ENCODE results near the gene SSBP4.

Gene SSBP4

GRCh38 chr19:18440936-18441803 lies 22.0 kb downstream of the SSBP4 start:
- no peak overlapping the region for H2BK120ac ChIP-seq (ENCODE audit: insufficient read depth, low read length, poor library complexity)
- peaks cover 29 to 31% of the 10 kb centered on the region in 2 experiments for H3K36me3 ChIP-seq (ENCODE audit: control insufficient read depth in 1 of 2, insufficient read depth in 2 of 2, low read length in 2 of 2)
- H3K4me3 ChIP-seq (ENCODE audit: low read depth, low read length) = no peak overlapping the region
- no peak overlapping the region for H4K12ac ChIP-seq (ENCODE audit: low read depth, low read length)
- peaks cover 34% of the 10 kb centered on the region for H3K79me1 ChIP-seq (ENCODE audit: low read length)
- H2AFZ ChIP-seq (ENCODE audit: insufficient read depth, low read length, poor library complexity) = no peak overlapping the region
- H3K4me1 ChIP-seq (ENCODE audit: control insufficient read depth in 1 of 2, insufficient read depth in 2 of 2, low read length in 2 of 2) = peaks cover 36 to 57% of the 10 kb centered on the region in 2 experiments
- peak overlapping the region; percentile 12 for H4K91ac ChIP-seq (ENCODE audit: low read depth, low read length)
- peaks cover 2% of the 10 kb centered on the region for H3K9me3 ChIP-seq (ENCODE audit: insufficient read depth, low read depth, low read length)
- no peak overlapping the region for H4K8ac ChIP-seq (ENCODE audit: low read depth, low read length)
- peak overlapping the region; percentile 97 for H3K27ac ChIP-seq (ENCODE audit: low read depth, low read length)
- H2BK12ac ChIP-seq (ENCODE audit: low read length) = peak overlapping the region; percentile 41
- H3K23ac ChIP-seq (ENCODE audit: low read length) = no peak overlapping the region
- H3K14ac ChIP-seq (ENCODE audit: low read length) = no peak overlapping the region
- H3K4ac ChIP-seq (ENCODE audit: low read depth, low read length) = no peak overlapping the region
- peak overlapping the region; percentile 43 for H2AK5ac ChIP-seq (ENCODE audit: low read length)
- peak overlapping the region; percentile 21 for H3K18ac ChIP-seq (ENCODE audit: low read length)
- H3K9ac ChIP-seq (ENCODE audit: low read length) = no peak overlapping the region
- no CpG with 5 or more reads among the region's 23 CpGs for WGBS (ENCODE audit: extremely low coverage, insufficient coverage, insufficient read length)
- no peaks in the 10 kb centered on the region for H3K27me3 ChIP-seq (ENCODE audit: insufficient read depth, low read length)
- H2BK5ac ChIP-seq (ENCODE audit: low read depth, low read length, poor library complexity) = no peak overlapping the region
- no peak overlapping the region for H3K4me2 ChIP-seq (ENCODE audit: low read length)
- peaks cover 15% of the 10 kb centered on the region for H3K79me2 ChIP-seq (ENCODE audit: control insufficient read depth, insufficient read depth, low read length, poor library complexity)
- DNase-seq = no peak

- Histone ChIP-seq H4K12ac (ENCODE audit: low read depth, low read length) (no peak overlapping the region), H2BK5ac (ENCODE audit: low read depth, low read length, poor library complexity) (no peak overlapping the region), H3K27ac (ENCODE audit: low read depth, low read length) (no peak overlapping the region), H3K9me3 (ENCODE audit: insufficient read depth, low read depth, low read length) (peaks cover 3% of the 10 kb centered on the region), H2AFZ (ENCODE audit: insufficient read depth, low read length, poor library complexity) (no peak overlapping the region), H3K79me2 (ENCODE audit: control insufficient read depth, insufficient read depth, low read length, poor library complexity) (peaks cover 13% of the 10 kb centered on the region), H3K4me2 (ENCODE audit: low read length) (no peak overlapping the region), H3K18ac (ENCODE audit: low read length) (no peak overlapping the region), H2BK12ac (ENCODE audit: low read length) (no peak overlapping the region), H3K14ac (ENCODE audit: low read length) (no peak overlapping the region), H3K9ac (ENCODE audit: low read length) (no peak overlapping the region), H2BK120ac (ENCODE audit: insufficient read depth, low read length, poor library complexity) (no peak overlapping the region), H3K4me1 (ENCODE audit: control insufficient read depth in 1 of 2, insufficient read depth in 2 of 2, low read length in 2 of 2) (peaks cover 45 to 58% of the 10 kb centered on the region in 2 experiments), H4K91ac (ENCODE audit: low read depth, low read length) (peak overlapping the region; percentile 17), H2AK5ac (ENCODE audit: low read length) (no peak overlapping the region), H3K4ac (ENCODE audit: low read depth, low read length) (no peak overlapping the region), H3K79me1 (ENCODE audit: low read length) (peaks cover 38% of the 10 kb centered on the region), H4K8ac (ENCODE audit: low read depth, low read length) (no peak overlapping the region), H3K23ac (ENCODE audit: low read length) (no peak overlapping the region), H3K27me3 (ENCODE audit: insufficient read depth, low read length) (no peaks in the 10 kb centered on the region), H3K36me3 (ENCODE audit: control insufficient read depth in 1 of 2, insufficient read depth in 2 of 2, low read length in 2 of 2) (peaks cover 29 to 30% of the 10 kb centered on the region in 2 experiments), H3K4me3 (ENCODE audit: low read depth, low read length) (no peak overlapping the region)
- no peak for DNase-seq
- no CpG with 5 or more reads among the region's 5 CpGs for WGBS (ENCODE audit: extremely low coverage, insufficient coverage, insufficient read length)
Observed at GRCh38 chr19:18441804-18442788, 22.9 kb downstream of the SSBP4 start.

GRCh38 chr19:18442941-18443340 lies 23.7 kb downstream of the SSBP4 start:
- Histone ChIP-seq H3K18ac (ENCODE audit: low read length) (no peak overlapping the region), H2BK5ac (ENCODE audit: low read depth, low read length, poor library complexity) (no peak overlapping the region), H4K8ac (ENCODE audit: low read depth, low read length) (no peak overlapping the region), H3K27me3 (ENCODE audit: insufficient read depth, low read length) (no peaks in the 10 kb centered on the region), H3K4me1 (ENCODE audit: control insufficient read depth in 1 of 2, insufficient read depth in 2 of 2, low read length in 2 of 2) (peaks cover 50 to 62% of the 10 kb centered on the region in 2 experiments), H4K12ac (ENCODE audit: low read depth, low read length) (no peak overlapping the region), H3K4me3 (ENCODE audit: low read depth, low read length) (no peak overlapping the region), H3K9ac (ENCODE audit: low read length) (no peak overlapping the region), H2AK5ac (ENCODE audit: low read length) (no peak overlapping the region), H2BK120ac (ENCODE audit: insufficient read depth, low read length, poor library complexity) (no peak overlapping the region), H3K14ac (ENCODE audit: low read length) (no peak overlapping the region), H3K27ac (ENCODE audit: low read depth, low read length) (no peak overlapping the region), H3K4ac (ENCODE audit: low read depth, low read length) (no peak overlapping the region), H2BK12ac (ENCODE audit: low read length) (no peak overlapping the region), H3K36me3 (ENCODE audit: control insufficient read depth in 1 of 2, insufficient read depth in 2 of 2, low read length in 2 of 2) (peaks cover 29 to 30% of the 10 kb centered on the region in 2 experiments), H3K23ac (ENCODE audit: low read length) (no peak overlapping the region), H3K79me2 (ENCODE audit: control insufficient read depth, insufficient read depth, low read length, poor library complexity) (peaks cover 12% of the 10 kb centered on the region), H3K9me3 (ENCODE audit: insufficient read depth, low read depth, low read length) (peaks cover 3% of the 10 kb centered on the region), H4K91ac (ENCODE audit: low read depth, low read length) (no peak overlapping the region), H3K79me1 (ENCODE audit: low read length) (peaks cover 36% of the 10 kb centered on the region), H2AFZ (ENCODE audit: insufficient read depth, low read length, poor library complexity) (no peak overlapping the region), H3K4me2 (ENCODE audit: low read length) (no peak overlapping the region)
- no CpG with 5 or more reads among the region's 12 CpGs for WGBS (ENCODE audit: extremely low coverage, insufficient coverage, insufficient read length)
- DNase-seq = no peak

GRCh38 chr19:18443406-18443805 lies 24.2 kb downstream of the SSBP4 start:
- no peak overlapping the region for H4K91ac ChIP-seq (ENCODE audit: low read depth, low read length)
- H3K9me3 ChIP-seq (ENCODE audit: insufficient read depth, low read depth, low read length) = peaks cover 4% of the 10 kb centered on the region
- H3K23ac ChIP-seq (ENCODE audit: low read length) = no peak overlapping the region
- H4K8ac ChIP-seq (ENCODE audit: low read depth, low read length) = no peak overlapping the region
- no peak overlapping the region for H3K4me2 ChIP-seq (ENCODE audit: low read length)
- H3K79me1 ChIP-seq (ENCODE audit: low read length) = peaks cover 33% of the 10 kb centered on the region
- H3K79me2 ChIP-seq (ENCODE audit: control insufficient read depth, insufficient read depth, low read length, poor library complexity) = peaks cover 10% of the 10 kb centered on the region
- no peak overlapping the region for H2BK120ac ChIP-seq (ENCODE audit: insufficient read depth, low read length, poor library complexity)
- H3K4me3 ChIP-seq (ENCODE audit: low read depth, low read length) = no peak overlapping the region
- no peak for DNase-seq
- H2AFZ ChIP-seq (ENCODE audit: insufficient read depth, low read length, poor library complexity) = no peak overlapping the region
- no peak overlapping the region for H3K27ac ChIP-seq (ENCODE audit: low read depth, low read length)
- H2BK5ac ChIP-seq (ENCODE audit: low read depth, low read length, poor library complexity) = no peak overlapping the region
- peak overlapping the region; percentile 36 for H3K9ac ChIP-seq (ENCODE audit: low read length)
- no peak overlapping the region for H3K4ac ChIP-seq (ENCODE audit: low read depth, low read length)
- H2BK12ac ChIP-seq (ENCODE audit: low read length) = no peak overlapping the region
- H2AK5ac ChIP-seq (ENCODE audit: low read length) = no peak overlapping the region
- peaks cover 33 to 34% of the 10 kb centered on the region in 2 experiments for H3K36me3 ChIP-seq (ENCODE audit: control insufficient read depth in 1 of 2, insufficient read depth in 2 of 2, low read length in 2 of 2)
- H3K4me1 ChIP-seq (ENCODE audit: control insufficient read depth in 1 of 2, insufficient read depth in 2 of 2, low read length in 2 of 2) = peaks cover 47 to 59% of the 10 kb centered on the region in 2 experiments
- H3K14ac ChIP-seq (ENCODE audit: low read length) = no peak overlapping the region
- H3K18ac ChIP-seq (ENCODE audit: low read length) = peak overlapping the region; percentile 27
- WGBS (ENCODE audit: extremely low coverage, insufficient coverage, insufficient read length) = no CpG with 5 or more reads among the region's 6 CpGs
- no peak overlapping the region for H4K12ac ChIP-seq (ENCODE audit: low read depth, low read length)
- no peaks in the 10 kb centered on the region for H3K27me3 ChIP-seq (ENCODE audit: insufficient read depth, low read length)

Measured in trophoblast cell (in vitro differentiated cells and primary cell).